Fibroblast of lung (primary cell): ENCODE measurements around the gene SPATA46.

ENCODE experiments used
- CTCF ChIP-seq, 2 donors: IDR thresholded peaks in 1 of 2; conservative IDR thresholded peaks in 1 of 2; 1 replicate in 1 of 2; 2 replicates in 1 of 2; pipeline ENCODE4 v1.5.1; 2011 to 2012; ENCODE audit warnings: low read length in 2 of 2, control low read depth in 1 of 2, inconsistent platforms in 1 of 2, low read depth in 1 of 2, mild to moderate bottlenecking in 1 of 2
- EZH2 ChIP-seq: IDR thresholded peaks from 2 replicates; pipeline ENCODE4 v1.5.1; 2012; ENCODE audit warnings: low read length, control low read depth, mild to moderate bottlenecking; ENCODE audit errors: missing control alignments

GRCh38 chr1:162353078-162353477, 23.6 kb downstream of the SPATA46 start:
- TF ChIP-seq CTCF (conservative IDR thresholded peaks at IDR 0.05 in 1 of 2, IDR thresholded peaks at IDR 0.05 in 1 of 2; ENCODE audit: low read depth in 1 of 2, low read length in 2 of 2) (no peak), EZH2 (no peak)
